ENCODE measurements around the gene PRSS2.

The PRSS2 gene

GRCh38 chr7:142822714-142823113 lies 51.9 kb downstream of the PRSS2 start:
- no peak for TF ChIP-seq CTCF (IDR thresholded peaks at IDR 0.05; ENCODE audit: low read depth, low read length)
- DNase-seq (ENCODE audit: extremely low read depth, low read depth): no peak

Measured in AG09319 (cell line).